Vagina (tissue), 2 donors: ENCODE data around the gene F2RL2. TPM values are rescaled to one million over a fixed set of nuclear protein-coding genes. Genes with fewer than 3 reads are reported as not detected.

Experiments
- DNase-seq, 2 donors: peaks; one replicate each; pipeline ENCODE4 v3.0.0-alpha.2; 2017; ENCODE audit errors: extremely low spot score in 2 of 2
- H3K27ac ChIP-seq: fragments of 200-600 bp; sonication (generic); one replicate; pipeline ENCODE4 v1.5.1; 2019
- H3K27me3 ChIP-seq: fragments of 200-600 bp; sonication (generic); one replicate; pipeline ENCODE4 v1.5.1; 2019
- H3K36me3 ChIP-seq, 2 donors: fragments of 200-600 bp; sonication (generic); one replicate each; pipeline ENCODE4 v1.5.1; 2017 to 2019
- H3K4me1 ChIP-seq: fragments of 200-600 bp; sonication (generic); one replicate; pipeline ENCODE4 v1.5.1; 2019
- H3K4me3 ChIP-seq, 2 donors: fragments of 200-600 bp; sonication (generic); 1 replicate in 1 of 2; 2 replicates in 1 of 2; pipeline ENCODE4 v1.5.1; 2016 to 2019
- H3K9me3 ChIP-seq: fragments of 200-600 bp; sonication (generic); one replicate; pipeline ENCODE4 v1.5.1; 2019
- CTCF ChIP-seq, 3 experiments: fragments of 450-650 bp in 2 of 3; fragments of 200-600 bp in 1 of 3; sonication (generic) in 1 of 3; IDR thresholded peaks; one replicate each; pipeline ENCODE4 v1.5.1; 2017 to 2019; ENCODE audit warnings: antibody characterized with exemption in 3 of 3, mild to moderate bottlenecking in 2 of 3, moderate library complexity in 2 of 3
- POLR2A ChIP-seq, 2 donors: fragments of 450-650 bp; IDR thresholded peaks; one replicate each; pipeline ENCODE4 v1.6.1; 2017; ENCODE audit warnings: antibody characterized with exemption in 2 of 2, mild to moderate bottlenecking in 2 of 2, moderate library complexity in 2 of 2
- POLR2AphosphoS5 ChIP-seq, 2 donors: sonication (generic); formaldehyde crosslinking; IDR thresholded peaks; one replicate each; pipeline ENCODE4 v1.9.0; 2017; ENCODE audit warnings: antibody characterized with exemption in 2 of 2, mild to moderate bottlenecking in 2 of 2, low read depth in 1 of 2; ENCODE audit not compliant: insufficient read depth in 1 of 2
- intact Hi-C: fragments of 100-400 bp; cut with DNase I; formaldehyde crosslinking; loops from one replicate; pipeline ENCODE4 v1.15.1; 2023
- total RNA-seq: library from RNA; depleted of rRNA; stranded (reverse); fragments of >200 nt; gene quantifications from one replicate; pipeline ENCODE4 v1.2.3, GENCODE V29; 2016

The F2RL2 gene
- total RNA-seq, 1 donor from 2014 or later: not detected

GRCh38 chr5:76576996-76577395, 46.2 kb downstream of the F2RL2 start:
- H3K27ac ChIP-seq: no peak overlapping the region
- no peak for DNase-seq
- no peaks in the 10 kb centered on the region for H3K27me3 ChIP-seq
- intact Hi-C loops: no loop called here
- no peaks in the 10 kb centered on the region for H3K36me3 ChIP-seq
- H3K4me1 ChIP-seq: no peaks in the 10 kb centered on the region
- H3K4me3 ChIP-seq: no peak overlapping the region
- no peaks in the 10 kb centered on the region for H3K9me3 ChIP-seq
- TF ChIP-seq CTCF (IDR thresholded peaks at IDR 0.05) (no peak), POLR2A (IDR thresholded peaks at IDR 0.05) (no peak), POLR2AphosphoS5 (IDR thresholded peaks at IDR 0.05; ENCODE audit: insufficient read depth in 1 of 2, low read depth in 1 of 2) (no peak)

- H3K36me3 ChIP-seq: no peaks in the 10 kb centered on the region
- no peak overlapping the region for H3K4me3 ChIP-seq
- intact Hi-C loops: no loop called here
- no peaks in the 10 kb centered on the region for H3K27me3 ChIP-seq
- no peak for DNase-seq
- H3K27ac ChIP-seq: no peak overlapping the region
- TF ChIP-seq POLR2A (IDR thresholded peaks at IDR 0.05) (no peak), POLR2AphosphoS5 (IDR thresholded peaks at IDR 0.05; ENCODE audit: insufficient read depth in 1 of 2, low read depth in 1 of 2) (no peak), CTCF (IDR thresholded peaks at IDR 0.05) (no peak)
- no peaks in the 10 kb centered on the region for H3K9me3 ChIP-seq
- H3K4me1 ChIP-seq: no peaks in the 10 kb centered on the region
Observed at GRCh38 chr5:76576450-76576849, 46.8 kb downstream of the F2RL2 start.

GRCh38 chr5:76571559-76571958, 51.6 kb downstream of the F2RL2 start:
- Histone ChIP-seq H3K36me3 (no peaks in the 10 kb centered on the region), H3K4me3 (no peak overlapping the region), H3K9me3 (no peaks in the 10 kb centered on the region), H3K27me3 (no peaks in the 10 kb centered on the region), H3K27ac (no peak overlapping the region), H3K4me1 (no peaks in the 10 kb centered on the region)
- TF ChIP-seq POLR2AphosphoS5 (IDR thresholded peaks at IDR 0.05; ENCODE audit: insufficient read depth in 1 of 2, low read depth in 1 of 2) (no peak), POLR2A (IDR thresholded peaks at IDR 0.05) (no peak), CTCF (IDR thresholded peaks at IDR 0.05) (no peak)
- no peak for DNase-seq
- intact Hi-C loops: no loop called here

GRCh38 chr5:76570153-76570552, 53.0 kb downstream of the F2RL2 start:
- no peak for TF ChIP-seq CTCF (IDR thresholded peaks at IDR 0.05)
- no peak for TF ChIP-seq POLR2A (IDR thresholded peaks at IDR 0.05)
- TF ChIP-seq POLR2AphosphoS5 (IDR thresholded peaks at IDR 0.05; ENCODE audit: insufficient read depth in 1 of 2, low read depth in 1 of 2): no peak
- DNase-seq: no peak
- intact Hi-C loops: no loop called here

More at GRCh38 chr5:76570153-76570552, 53.0 kb downstream of the F2RL2 start:
- Histone ChIP-seq H3K4me1 (no peaks in the 10 kb centered on the region), H3K27ac (no peak overlapping the region), H3K36me3 (no peaks in the 10 kb centered on the region), H3K27me3 (no peaks in the 10 kb centered on the region), H3K4me3 (no peak overlapping the region), H3K9me3 (no peaks in the 10 kb centered on the region)

Other genes with a start within 250 kb of the F2RL2 start
- gene IQGAP2, start 220.1 kb downstream of the F2RL2 start, total RNA-seq: 8.6 TPM
- gene F2R, start 92.7 kb upstream of the F2RL2 start, total RNA-seq: 7.1 TPM
- gene F2RL1, start 195.6 kb upstream of the F2RL2 start, total RNA-seq: 6.6 TPM
- gene S100Z, start 226.6 kb upstream of the F2RL2 start, total RNA-seq: not detected